H1 (cell line): Measurements from ENCODE around the gene SELENOV. TPM values are rescaled to one million over a fixed set of nuclear protein-coding genes. Genes with fewer than 3 reads are reported as not detected.

ENCODE experiments used
- CTCF ChIA-PET: fragments of 300-600 bp; sonication (Branson Sonifier 250); formaldehyde crosslinking; loops from one replicate; lab custom pipeline; 2021; ENCODE audit not compliant: partially characterized antibody; lab: Charles Lee
- POLR2A ChIA-PET: fragments of 300-600 bp; sonication (Branson Sonifier 250); formaldehyde crosslinking; loops from one replicate; lab custom pipeline; 2021; ENCODE audit warnings: inconsistent platforms; ENCODE audit not compliant: partially characterized antibody; lab: Charles Lee
- DNase-seq, 2 experiments: peaks; one replicate each; pipeline versions ENCODE4 v3.0.0 to v3.0.0-alpha.2; 2010 to 2022; ENCODE audit warnings: low spot score in 2 of 2, low read depth in 1 of 2, mixed read lengths in 1 of 2
- FAIRE-seq: peaks from 2 replicates; lab custom pipeline; 2011; peaks lifted over from hg19 to GRCh38; lab: Jason Lieb, UNC
- H2AFZ ChIP-seq: 2 replicates; pipeline ENCODE4 v1.8.1; 2012; ENCODE audit warnings: low read length, inconsistent platforms
- H2AK5ac ChIP-seq: 2 replicates; pipeline ENCODE4 v1.6.1; 2013; ENCODE audit warnings: low read depth, low read length
- H2BK120ac ChIP-seq: replicated peaks from 2 replicates; pipeline ENCODE3; 2013; ENCODE audit warnings: low read depth, low read length, inconsistent platforms
- H2BK12ac ChIP-seq: 2 replicates; pipeline ENCODE4 v1.6.1; 2013; ENCODE audit warnings: low read depth, low read length
- H2BK15ac ChIP-seq: 2 replicates; pipeline ENCODE4 v1.6.1; 2013; ENCODE audit warnings: low read length
- H2BK20ac ChIP-seq: 2 replicates; pipeline ENCODE4 v1.6.1; 2013; ENCODE audit warnings: low read length
- H2BK5ac ChIP-seq: 2 replicates; pipeline ENCODE4 v1.6.1; 2013; ENCODE audit warnings: low read depth, low read length
- H3K14ac ChIP-seq: 2 replicates; pipeline ENCODE4 v1.6.1; 2013; ENCODE audit warnings: inconsistent platforms; ENCODE audit not compliant: insufficient read length
- H3K18ac ChIP-seq: 2 replicates; pipeline ENCODE4 v1.6.1; 2013; ENCODE audit warnings: low read length; ENCODE audit errors: extremely low read depth
- H3K23ac ChIP-seq: 2 replicates; pipeline ENCODE4 v1.6.1; 2013; ENCODE audit warnings: inconsistent platforms; ENCODE audit not compliant: insufficient read length
- H3K23me2 ChIP-seq: 2 replicates; pipeline ENCODE4 v1.6.1; 2013; ENCODE audit warnings: low read depth, low read length
- H3K27ac ChIP-seq: 2 replicates; pipeline ENCODE4 v1.6.1; 2011; ENCODE audit warnings: low read depth, low read length, inconsistent platforms
- H3K27me3 ChIP-seq, 4 experiments: replicated peaks in 1 of 4; 1 replicate in 1 of 4; 2 replicates in 3 of 4; pipeline versions ENCODE4 v1.6.1 to v1.8.1; 2011 to 2013; ENCODE audit warnings: low read length in 3 of 4, mild to moderate bottlenecking in 3 of 4, inconsistent platforms in 2 of 4, mixed read lengths in 2 of 4, moderate library complexity in 1 of 4; ENCODE audit not compliant: control insufficient read depth in 3 of 4, insufficient read depth in 3 of 4; ENCODE audit errors: extremely low read depth in 1 of 4
- H3K36me3 ChIP-seq, 4 experiments: 2 replicates each; pipeline versions ENCODE4 v1.6.1 to v1.8.1; 2011 to 2013; ENCODE audit warnings: mild to moderate bottlenecking in 4 of 4, low read length in 3 of 4, moderate library complexity in 2 of 4, control low read depth in 1 of 4, inconsistent platforms in 1 of 4; ENCODE audit not compliant: insufficient read depth in 4 of 4, control insufficient read depth in 2 of 4
- H3K4ac ChIP-seq: replicated peaks from 2 replicates; pipeline ENCODE3; 2013; ENCODE audit warnings: low read length, low read depth, mixed read lengths, inconsistent platforms; ENCODE audit not compliant: insufficient read length
- H3K4me1 ChIP-seq, 4 experiments: replicated peaks in 1 of 4; 1 replicate in 1 of 4; 2 replicates in 3 of 4; pipeline versions ENCODE4 v1.6.1 to v1.8.1; 2011 to 2013; ENCODE audit warnings: low read length in 3 of 4, inconsistent platforms in 2 of 4, mixed read lengths in 1 of 4; ENCODE audit not compliant: insufficient read depth in 4 of 4, control insufficient read depth in 3 of 4
- H3K4me2 ChIP-seq, 2 experiments: 2 replicates each; pipeline versions ENCODE4 v1.6.1 to v1.8.1; 2011 to 2013; ENCODE audit warnings: low read depth in 2 of 2, low read length in 2 of 2, control low read depth in 1 of 2, inconsistent platforms in 1 of 2, mild to moderate bottlenecking in 1 of 2; ENCODE audit not compliant: insufficient read depth in 1 of 2
- H3K4me3 ChIP-seq, 4 experiments: fragments of 200-600, 300-600 bp in 1 of 4; sonication (generic), shearing (Covaris generic), sonication (Bioruptor Twin) in 1 of 4; 2 replicates each; pipeline versions ENCODE4 v1.5.1 to v1.8.1; 2011 to 2016; ENCODE audit warnings: low read length in 4 of 4, low read depth in 3 of 4, control low read depth in 2 of 4, inconsistent platforms in 2 of 4, mild to moderate bottlenecking in 2 of 4, mixed read lengths in 1 of 4, moderate library complexity in 1 of 4; ENCODE audit not compliant: insufficient read depth in 2 of 4; ENCODE audit errors: extremely low read depth in 1 of 4
- H3K56ac ChIP-seq: replicated peaks from 2 replicates; pipeline ENCODE3; 2013; ENCODE audit warnings: low read depth, mild to moderate bottlenecking, mixed read lengths, low read length, inconsistent platforms; ENCODE audit not compliant: insufficient read length
- H3K79me1 ChIP-seq: 2 replicates; pipeline ENCODE4 v1.6.1; 2013; ENCODE audit warnings: low read depth, low read length, control low read depth
- H3K79me2 ChIP-seq, 2 experiments: 2 replicates each; pipeline versions ENCODE4 v1.6.1 to v1.8.1; 2012 to 2013; ENCODE audit warnings: low read length in 2 of 2, mild to moderate bottlenecking in 2 of 2, inconsistent platforms in 1 of 2; ENCODE audit not compliant: insufficient read depth in 2 of 2, control insufficient read depth in 1 of 2
- H3K9ac ChIP-seq, 4 experiments: replicated peaks in 1 of 4; 1 replicate in 1 of 4; 2 replicates in 3 of 4; pipeline versions ENCODE4 v1.6.1 to v1.8.1; 2011 to 2013; ENCODE audit warnings: low read depth in 3 of 4, low read length in 3 of 4, control low read depth in 2 of 4, mild to moderate bottlenecking in 2 of 4, moderate library complexity in 2 of 4, inconsistent platforms in 1 of 4; ENCODE audit errors: extremely low read depth in 1 of 4
- H3K9me3 ChIP-seq, 2 experiments: 2 replicates each; pipeline versions ENCODE4 v1.6.1 to v1.8.1; 2012 to 2013; ENCODE audit warnings: mild to moderate bottlenecking in 2 of 2, moderate library complexity in 2 of 2, control low read depth in 1 of 2, inconsistent platforms in 1 of 2, low read depth in 1 of 2, low read length in 1 of 2, mixed read lengths in 1 of 2; ENCODE audit not compliant: insufficient read depth in 2 of 2
- H4K20me1 ChIP-seq, 2 experiments: replicated peaks in 1 of 2; 2 replicates each; pipeline versions ENCODE3 to v1.8.1; 2011 to 2013; ENCODE audit warnings: inconsistent platforms in 2 of 2, low read length in 2 of 2, mild to moderate bottlenecking in 1 of 2; ENCODE audit not compliant: insufficient read depth in 2 of 2, control insufficient read depth in 1 of 2
- H4K5ac ChIP-seq: 2 replicates; pipeline ENCODE4 v1.6.1; 2013; ENCODE audit warnings: low read length, low read depth, mixed read lengths, inconsistent platforms; ENCODE audit not compliant: insufficient read length
- H4K8ac ChIP-seq: 2 replicates; pipeline ENCODE4 v1.8.0; 2013; ENCODE audit warnings: mild to moderate bottlenecking, moderate library complexity, low read length, inconsistent platforms; ENCODE audit not compliant: insufficient read depth; ENCODE audit errors: extremely low read depth
- H4K91ac ChIP-seq: replicated peaks from 2 replicates; pipeline ENCODE3; 2013; ENCODE audit warnings: low read length, mixed read lengths, inconsistent platforms; ENCODE audit not compliant: insufficient read length
- CTBP2 ChIP-seq: IDR thresholded peaks from 2 replicates; pipeline ENCODE4 v1.7.0; 2011; ENCODE audit warnings: borderline replicate concordance, mild to moderate bottlenecking, moderate library complexity, mixed read lengths, low read length; ENCODE audit not compliant: insufficient read depth, insufficient read length
- NANOG ChIP-seq: IDR thresholded peaks from 2 replicates; pipeline ENCODE4 v1.6.1; 2011; ENCODE audit warnings: low read length, low read depth, mild to moderate bottlenecking, inconsistent platforms; ENCODE audit not compliant: insufficient read depth, poor library complexity, severe bottlenecking
- SAP30 ChIP-seq: fragments of 300-600 bp; sonication (generic); IDR thresholded peaks from 2 replicates; pipeline ENCODE4 v1.7.1; 2012; ENCODE audit warnings: low read length, moderate library complexity, mild to moderate bottlenecking, inconsistent platforms; ENCODE audit not compliant: insufficient read depth, insufficient replicate concordance
- TBP ChIP-seq: IDR thresholded peaks from 2 replicates; pipeline ENCODE4 v1.6.1; 2011; ENCODE audit warnings: low read depth, low read length, improper control_type of control experiment
- TCF12 ChIP-seq: IDR thresholded peaks from 2 replicates; pipeline ENCODE4 v1.6.1; 2011; ENCODE audit warnings: low read depth, mild to moderate bottlenecking, low read length
- WGBS, 2 experiments: shearing (Covaris generic) in 1 of 2; methylation state at CpG; one replicate each; pipeline versions ENCODE4 v1.1.6 to v1.1.7; 2013 to 2015; ENCODE audit warnings: low lambda C conversion rate in 2 of 2, mixed read lengths in 2 of 2, inconsistent platforms in 1 of 2, low coverage in 1 of 2, missing lambda C conversion rate in 1 of 2; ENCODE audit not compliant: insufficient replicate concordance in 2 of 2, insufficient coverage in 1 of 2, insufficient read length in 1 of 2; ENCODE audit errors: extremely low coverage in 1 of 2, missing lambda C conversion rate in 1 of 2; 5-methylcytosine and 5-hydroxymethylcytosine counted together
- polyA plus RNA-seq, 7 experiments: library from polyadenylated mRNA; depleted of rRNA in 3 of 7; stranded (reverse) in 5 of 7; unstranded in 2 of 7; fragments of >200 nt in 5 of 7; fragments of 200-250 nt in 2 of 7; gene quantifications; 1 replicate in 5 of 7; 2 replicates in 1 of 7; 4 replicates in 1 of 7; pipeline versions ENCODE4 v1.2.1 to v1.2.3, GENCODE V29; 2011 to 2013; ENCODE audit warnings: missing spikeins in 2 of 7, mixed read lengths in 2 of 7
- total RNA-seq: library from RNA; stranded (reverse); fragmentation: NEBNext Ultra II Directional; extraction: Animal tissue kit (Norgen Biotek cat#: 25700); gene quantifications from 2 replicates; pipeline ENCODE4 v1.2.1, GENCODE V29; 2021

Gene SELENOV
- total and polyA plus RNA-seq, 2 of the 8 experiments (the other 6 are each of a cell fraction or from before 2014, with no cell fraction given): 8.4 to 10.7 TPM

GRCh38 chr19:39500543-39500942 is 14.4 kb upstream of the SELENOV start:
- no peak for FAIRE-seq
- Histone ChIP-seq H2BK15ac (no peak overlapping the region), H3K27ac (no peak overlapping the region), H4K8ac (peak overlapping the region; percentile 37; the same call in 1 of the 2 replicates), H3K56ac (no peak overlapping the region), H3K27me3 (peaks cover 22 to 73% (median 65%) of the 10 kb centered on the region in 4 experiments), H3K9ac (no peak overlapping the region), H3K9me3 (peaks cover 0 to 8% of the 10 kb centered on the region in 2 experiments; a peak in 3 of 4 replicates), H3K4ac (no peak overlapping the region), H4K5ac (no peak overlapping the region), H3K79me1 (no peaks in the 10 kb centered on the region), H3K23ac (no peak overlapping the region), H3K4me2 (no peak overlapping the region), H2BK20ac (no peak overlapping the region), H3K4me1 (peaks cover 4 to 6% (median 5%) of the 10 kb centered on the region in 4 experiments; a peak in 5 of 7 replicates), H3K23me2 (peaks cover 15% of the 10 kb centered on the region), H4K20me1 (peaks cover 0 to under 1% of the 10 kb centered on the region in 2 experiments), H3K79me2 (no peaks in the 10 kb centered on the region), H2BK120ac (no peak overlapping the region), H2AFZ (no peak overlapping the region), H2AK5ac (no peak overlapping the region), H3K14ac (no peak overlapping the region), H2BK12ac (no peak overlapping the region), H3K4me3 (no peak overlapping the region), H4K91ac (no peak overlapping the region), H2BK5ac (no peak overlapping the region), H3K36me3 (no peaks in the 10 kb centered on the region), H3K18ac (no peak overlapping the region)
- DNase-seq: no peak
- TF ChIP-seq TCF12 (no peak), CTBP2 (no peak), TBP (no peak), SAP30 (no peak), NANOG (no peak)
- ChIA-PET POLR2A (interaction anchor here (0.6 to 1.5 kb wide), 8 partner anchors 8 to 89 kb away, joined by 3 to 7 read pairs (median 4); partner anchors contain the start of genes EID2B and RPS16), CTCF (interaction anchor here (0.6 to 6.5 kb wide), 10 partner anchors 9 to 184 kb away, joined by 3 to 47 read pairs (median 4); no protein-coding TSS in a partner anchor)
- WGBS, 2 experiments: 81% methylated on average over 4 of the region's 4 CpGs; no CpG with 5 or more reads in 1 of the 2 experiments
